GM12873 (cell line): Measurements from ENCODE around the gene DCANP1.

Experiments used
- CTCF ChIP-seq: IDR thresholded peaks from 2 replicates; pipeline ENCODE4 v1.5.1; 2012; ENCODE audit warnings: low read depth, mild to moderate bottlenecking, moderate library complexity, low read length, control low read depth; ENCODE audit not compliant: insufficient read depth; ENCODE audit errors: missing control alignments

Gene DCANP1

GRCh38 chr5:135477613-135478066 lies 30.5 kb upstream of the DCANP1 start:
- no peak for TF ChIP-seq CTCF

DNA sequence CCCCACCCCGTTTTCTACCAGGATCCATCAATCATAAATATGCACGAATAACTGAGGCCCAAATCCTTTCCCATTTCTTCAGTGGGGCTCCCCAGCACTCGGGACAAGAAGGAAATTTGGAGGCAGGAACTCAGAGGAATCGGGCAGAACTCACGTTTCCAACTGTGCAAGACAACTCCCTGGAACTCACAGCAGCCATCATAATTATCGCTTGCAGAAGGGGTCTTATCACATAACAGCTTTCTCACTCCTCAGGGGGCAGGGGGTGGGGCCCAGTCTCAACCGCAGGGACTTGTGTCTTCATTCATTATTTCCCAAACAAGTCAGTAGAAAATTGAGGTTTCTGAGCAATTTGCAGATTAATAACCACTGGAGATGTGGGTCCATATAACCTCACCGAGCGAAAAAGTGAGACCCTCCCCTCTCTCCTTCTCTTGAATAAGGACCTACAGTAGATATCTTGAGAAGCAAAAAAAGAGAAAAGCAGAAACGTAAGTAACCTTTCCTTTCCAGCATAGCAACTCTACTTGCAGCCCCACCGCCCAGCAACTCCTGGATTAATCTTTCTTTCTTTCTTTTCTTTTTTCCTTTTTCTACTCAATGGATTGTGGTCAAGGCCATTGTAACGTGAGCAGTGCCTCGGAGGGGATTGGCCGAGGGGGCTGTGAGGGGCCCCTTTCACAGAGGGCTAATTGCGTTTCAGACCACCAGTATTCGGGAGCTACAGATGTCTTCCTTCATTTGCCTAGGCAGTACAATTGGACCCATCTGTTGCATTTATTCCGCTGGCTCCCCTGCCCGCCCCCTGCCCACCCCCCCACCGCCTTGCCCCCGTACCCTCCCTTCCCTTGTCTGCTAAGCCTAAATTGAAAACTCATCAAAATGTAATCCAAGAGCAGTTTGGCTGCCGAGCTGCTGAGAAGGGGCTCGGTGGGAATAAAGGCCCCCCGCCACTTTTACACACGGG lies 29.8 kb upstream of the DCANP1 start:
- no peak for TF ChIP-seq CTCF

- no peak for TF ChIP-seq CTCF
Measured at GRCh38 chr5:135473956-135474670, 27.0 kb upstream of the DCANP1 start.

DNA sequence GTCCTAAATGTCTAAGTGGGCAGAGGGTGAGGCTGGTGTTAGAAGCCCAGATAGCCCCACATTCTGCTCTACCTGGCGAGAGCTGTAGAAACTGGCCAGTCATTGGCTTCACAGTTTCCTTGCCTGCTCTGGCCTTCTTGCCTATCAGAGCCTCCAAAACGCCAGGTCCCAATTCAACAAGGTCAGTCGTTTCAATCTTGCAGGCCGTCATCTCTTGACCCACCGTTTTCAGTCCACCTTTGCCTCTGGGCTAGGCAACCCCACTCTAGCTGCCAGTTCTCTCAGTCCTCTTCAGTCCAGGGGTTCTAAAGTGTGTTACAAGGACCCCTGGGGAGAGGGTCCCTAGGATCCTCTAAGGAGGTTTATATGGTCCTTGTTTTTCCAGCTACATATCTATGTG lies 25.0 kb upstream of the DCANP1 start:
- TF ChIP-seq CTCF, result no peak

- no peak for TF ChIP-seq CTCF
Measured at GRCh38 chr5:135471726-135472125, 24.6 kb upstream of the DCANP1 start.

DNA sequence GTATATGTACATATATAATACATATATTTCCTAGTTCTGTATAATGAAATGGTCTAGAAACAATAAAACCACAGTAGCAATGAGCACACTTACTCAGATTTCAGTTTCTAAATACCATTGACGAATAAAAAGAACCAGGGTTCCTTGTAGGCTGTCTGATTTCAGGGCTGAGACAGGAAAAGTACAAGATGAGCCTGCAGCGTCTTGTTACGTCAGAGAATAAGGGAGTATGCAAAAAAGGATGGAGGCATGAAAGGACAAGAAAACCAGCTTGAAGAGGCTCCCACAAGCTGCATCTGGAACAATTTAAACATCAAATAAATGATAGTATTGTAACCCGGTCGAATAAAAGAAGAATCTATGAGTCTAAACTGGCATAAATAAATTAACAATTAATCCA lies 22.8 kb upstream of the DCANP1 start:
- no peak for TF ChIP-seq CTCF

GRCh38 chr5:135468541-135468940 lies 21.4 kb upstream of the DCANP1 start:
- TF ChIP-seq CTCF, result no peak
